Stimulated activated memory B cell treated with anti-CD40 and anti-IgM and Interleukin-4, amounts not matched to agents 10 μg/mL and 1 μg/mL and 100 μg/mL, for 72 hours (primary cell): ENCODE results near the gene VCAN.

Source experiments
- ATAC-seq: fragments of 150-1000 bp; cut with Tn5 transposase; 2 replicates; pipeline ENCODE4 v1.10.0; 2021
- H3K27ac Mint-ChIP-seq: one replicate; pipeline ENCODE4 v1.8.0; 2022; ENCODE audit warnings: mild to moderate bottlenecking, mixed read lengths
- H3K27me3 Mint-ChIP-seq: one replicate; pipeline ENCODE4 v1.8.0; 2022; ENCODE audit warnings: mixed read lengths
- H3K36me3 Mint-ChIP-seq: one replicate; pipeline ENCODE4 v1.8.0; 2022; ENCODE audit warnings: mixed read lengths
- H3K4me1 Mint-ChIP-seq: one replicate; pipeline ENCODE4 v1.8.0; 2022; ENCODE audit warnings: mixed read lengths
- H3K4me3 Mint-ChIP-seq: one replicate; pipeline ENCODE4 v1.8.0; 2022; ENCODE audit warnings: mild to moderate bottlenecking, moderate library complexity, mixed read lengths
- H3K9me3 Mint-ChIP-seq: one replicate; pipeline ENCODE4 v1.8.0; 2022; ENCODE audit warnings: mixed read lengths

The VCAN gene

GRCh38 chr5:83475391-83475863 lies 3.9 kb downstream of the VCAN start:
- Mint-ChIP-seq H3K27me3 (peaks cover 88% of the 10 kb centered on the region), H3K4me3 (no peak overlapping the region), H3K36me3 (no peaks in the 10 kb centered on the region), H3K27ac (no peak overlapping the region), H3K4me1 (peaks cover 29% of the 10 kb centered on the region), H3K9me3 (peaks cover 5% of the 10 kb centered on the region)
- ATAC-seq = no peak

- Mint-ChIP-seq H3K27me3 (peaks cover 81% of the 10 kb centered on the region), H3K4me3 (no peak overlapping the region)
Observed at GRCh38 chr5:83475935-83476814, 4.6 kb downstream of the VCAN start.

GRCh38 chr5:83482961-83483360 lies 11.4 kb downstream of the VCAN start:
- Mint-ChIP-seq H3K27ac (no peak overlapping the region), H3K27me3 (peaks cover 15% of the 10 kb centered on the region), H3K9me3 (peaks cover 10% of the 10 kb centered on the region), H3K4me3 (no peak overlapping the region), H3K36me3 (no peaks in the 10 kb centered on the region), H3K4me1 (no peaks in the 10 kb centered on the region)
- ATAC-seq = no peak

More at GRCh38 chr5:83475935-83476814, 4.6 kb downstream of the VCAN start:
- H3K4me1 Mint-ChIP-seq = peaks cover 29% of the 10 kb centered on the region
- H3K9me3 Mint-ChIP-seq = peaks cover 5% of the 10 kb centered on the region
- ATAC-seq = no peak
- H3K36me3 Mint-ChIP-seq = no peaks in the 10 kb centered on the region
- H3K27ac Mint-ChIP-seq = no peak overlapping the region

- peaks cover 11% of the 10 kb centered on the region for H3K27me3 Mint-ChIP-seq
- no peaks in the 10 kb centered on the region for H3K36me3 Mint-ChIP-seq
- no peak overlapping the region for H3K27ac Mint-ChIP-seq
- H3K4me3 Mint-ChIP-seq = no peak overlapping the region
- H3K9me3 Mint-ChIP-seq = peaks cover 9% of the 10 kb centered on the region
- no peak for ATAC-seq
- no peaks in the 10 kb centered on the region for H3K4me1 Mint-ChIP-seq
Observed at GRCh38 chr5:83484294-83484693, 12.8 kb downstream of the VCAN start.

GRCh38 chr5:83485842-83486241 lies 14.3 kb downstream of the VCAN start:
- Mint-ChIP-seq H3K27me3 (no peaks in the 10 kb centered on the region), H3K36me3 (no peaks in the 10 kb centered on the region), H3K4me3 (no peak overlapping the region), H3K4me1 (no peaks in the 10 kb centered on the region), H3K27ac (no peak overlapping the region), H3K9me3 (peaks cover 4% of the 10 kb centered on the region)
- no peak for ATAC-seq

GRCh38 chr5:83487155-83487554 lies 15.6 kb downstream of the VCAN start:
- Mint-ChIP-seq H3K36me3 (no peaks in the 10 kb centered on the region), H3K9me3 (peaks cover 4% of the 10 kb centered on the region)
- ATAC-seq = no peak

GRCh38 chr5:83488271-83488670 lies 16.7 kb downstream of the VCAN start:
- Mint-ChIP-seq H3K4me1 (no peaks in the 10 kb centered on the region), H3K9me3 (peaks cover 4% of the 10 kb centered on the region), H3K27me3 (no peaks in the 10 kb centered on the region), H3K36me3 (no peaks in the 10 kb centered on the region), H3K4me3 (no peak overlapping the region), H3K27ac (no peak overlapping the region)
- no peak for ATAC-seq

More at GRCh38 chr5:83487155-83487554, 15.6 kb downstream of the VCAN start:
- no peak overlapping the region for H3K27ac Mint-ChIP-seq
- no peak overlapping the region for H3K4me3 Mint-ChIP-seq
- H3K27me3 Mint-ChIP-seq = no peaks in the 10 kb centered on the region
- no peaks in the 10 kb centered on the region for H3K4me1 Mint-ChIP-seq

GRCh38 chr5:83488821-83489220 lies 17.3 kb downstream of the VCAN start:
- ATAC-seq = no peak
- Mint-ChIP-seq H3K9me3 (peaks cover 4% of the 10 kb centered on the region), H3K36me3 (no peaks in the 10 kb centered on the region), H3K27me3 (no peaks in the 10 kb centered on the region), H3K4me3 (no peak overlapping the region), H3K4me1 (no peaks in the 10 kb centered on the region), H3K27ac (no peak overlapping the region)

GRCh38 chr5:83490203-83490602 lies 18.7 kb downstream of the VCAN start:
- Mint-ChIP-seq H3K27ac (no peak overlapping the region), H3K9me3 (no peaks in the 10 kb centered on the region), H3K4me1 (no peaks in the 10 kb centered on the region), H3K27me3 (no peaks in the 10 kb centered on the region), H3K36me3 (no peaks in the 10 kb centered on the region), H3K4me3 (no peak overlapping the region)
- no peak for ATAC-seq

GRCh38 chr5:83492331-83492730 lies 20.8 kb downstream of the VCAN start:
- no peaks in the 10 kb centered on the region for H3K4me1 Mint-ChIP-seq
- ATAC-seq = no peak
- H3K27me3 Mint-ChIP-seq = no peaks in the 10 kb centered on the region
- H3K27ac Mint-ChIP-seq = no peak overlapping the region
- no peaks in the 10 kb centered on the region for H3K36me3 Mint-ChIP-seq
- no peaks in the 10 kb centered on the region for H3K9me3 Mint-ChIP-seq
- no peak overlapping the region for H3K4me3 Mint-ChIP-seq

- no peaks in the 10 kb centered on the region for H3K4me1 Mint-ChIP-seq
- no peak overlapping the region for H3K4me3 Mint-ChIP-seq
- no peaks in the 10 kb centered on the region for H3K27me3 Mint-ChIP-seq
- H3K9me3 Mint-ChIP-seq = no peaks in the 10 kb centered on the region
- H3K36me3 Mint-ChIP-seq = no peaks in the 10 kb centered on the region
- no peak for ATAC-seq
- no peak overlapping the region for H3K27ac Mint-ChIP-seq
Observed at GRCh38 chr5:83493644-83494043, 22.1 kb downstream of the VCAN start.

- Mint-ChIP-seq H3K4me3 (no peak overlapping the region), H3K4me1 (no peaks in the 10 kb centered on the region), H3K36me3 (no peaks in the 10 kb centered on the region)
Observed at GRCh38 chr5:83494087-83494620, 22.6 kb downstream of the VCAN start.

GRCh38 chr5:83494666-83495065 lies 23.1 kb downstream of the VCAN start:
- no peaks in the 10 kb centered on the region for H3K4me1 Mint-ChIP-seq
- no peaks in the 10 kb centered on the region for H3K36me3 Mint-ChIP-seq
- peaks cover 2% of the 10 kb centered on the region for H3K9me3 Mint-ChIP-seq
- no peak overlapping the region for H3K27ac Mint-ChIP-seq
- no peaks in the 10 kb centered on the region for H3K27me3 Mint-ChIP-seq
- ATAC-seq = no peak
- H3K4me3 Mint-ChIP-seq = no peak overlapping the region

More at GRCh38 chr5:83494087-83494620, 22.6 kb downstream of the VCAN start:
- Mint-ChIP-seq H3K9me3 (no peaks in the 10 kb centered on the region), H3K27ac (no peak overlapping the region), H3K27me3 (no peaks in the 10 kb centered on the region)
- no peak for ATAC-seq

GRCh38 chr5:83496626-83497025 lies 25.1 kb downstream of the VCAN start:
- H3K27me3 Mint-ChIP-seq = no peaks in the 10 kb centered on the region
- ATAC-seq = no peak

GRCh38 chr5:83498585-83498984 lies 27.0 kb downstream of the VCAN start:
- Mint-ChIP-seq H3K4me3 (no peak overlapping the region), H3K27ac (no peak overlapping the region), H3K4me1 (no peaks in the 10 kb centered on the region)

More at GRCh38 chr5:83496626-83497025, 25.1 kb downstream of the VCAN start:
- no peak overlapping the region for H3K27ac Mint-ChIP-seq
- H3K4me1 Mint-ChIP-seq = no peaks in the 10 kb centered on the region
- no peak overlapping the region for H3K4me3 Mint-ChIP-seq
- peaks cover 2% of the 10 kb centered on the region for H3K9me3 Mint-ChIP-seq
- no peaks in the 10 kb centered on the region for H3K36me3 Mint-ChIP-seq

GRCh38 chr5:83503662-83504061 lies 32.1 kb downstream of the VCAN start:
- Mint-ChIP-seq H3K9me3 (peaks cover 2% of the 10 kb centered on the region), H3K4me3 (no peak overlapping the region), H3K4me1 (no peaks in the 10 kb centered on the region), H3K27ac (no peak overlapping the region), H3K27me3 (no peaks in the 10 kb centered on the region), H3K36me3 (no peaks in the 10 kb centered on the region)
- no peak for ATAC-seq

More at GRCh38 chr5:83498585-83498984, 27.0 kb downstream of the VCAN start:
- H3K9me3 Mint-ChIP-seq = peaks cover 2% of the 10 kb centered on the region
- no peaks in the 10 kb centered on the region for H3K27me3 Mint-ChIP-seq
- H3K36me3 Mint-ChIP-seq = no peaks in the 10 kb centered on the region
- ATAC-seq = no peak
